DND-41 (cell line): Measurements from ENCODE around the gene NPEPL1.
"Not testable (repeated sequence)": the region's sequence is repeated elsewhere in the genome, so short reads cannot be mapped to it uniquely, and the experiment has no call there.

Experiments used
- ATAC-seq: fragments of 200-7000 bp; cut with Tn5 transposase; 3 replicates; pipeline ENCODE4 v1.9.1; 2021; ENCODE audit warnings: low read depth; ENCODE audit not compliant: insufficient read depth
- DNase-seq: peaks from one replicate; pipeline ENCODE4 v3.0.0-alpha.2; 2020
- H2AFZ ChIP-seq: 2 replicates; pipeline ENCODE4 v1.6.0; 2012; ENCODE audit warnings: low read depth, low read length
- H3K27ac ChIP-seq: 2 replicates; pipeline ENCODE4 v1.5.1; 2012; ENCODE audit warnings: low read length, inconsistent platforms
- H3K27me3 ChIP-seq: fragments of 200-600 bp; sonication (generic); 2 replicates; pipeline ENCODE4 v1.6.0; 2012; ENCODE audit warnings: low read length, mild to moderate bottlenecking, inconsistent platforms; ENCODE audit not compliant: insufficient read depth, poor library complexity
- H3K36me3 ChIP-seq: 2 replicates; pipeline ENCODE4 v1.5.1; 2012; ENCODE audit warnings: low read length, inconsistent platforms; ENCODE audit not compliant: insufficient read depth
- H3K4me1 ChIP-seq: 2 replicates; pipeline ENCODE4 v1.5.1; 2012; ENCODE audit warnings: mild to moderate bottlenecking, low read length; ENCODE audit not compliant: insufficient read depth
- H3K4me2 ChIP-seq: 2 replicates; pipeline ENCODE4 v1.6.0; 2012; ENCODE audit warnings: mild to moderate bottlenecking, moderate library complexity, low read length, inconsistent platforms; ENCODE audit not compliant: insufficient read depth
- H3K4me3 ChIP-seq, 2 experiments: fragments of 200-600 bp in 1 of 2; shearing (Covaris generic) in 1 of 2; 2 replicates each; pipeline ENCODE4 v1.5.1; 2012 to 2016; ENCODE audit warnings: inconsistent platforms in 2 of 2, low read length in 2 of 2, mild to moderate bottlenecking in 2 of 2, low read depth in 1 of 2, moderate library complexity in 1 of 2
- H3K79me2 ChIP-seq: 2 replicates; pipeline ENCODE4 v1.6.0; 2012; ENCODE audit warnings: low read length, inconsistent platforms; ENCODE audit not compliant: insufficient read depth
- H3K9ac ChIP-seq: 2 replicates; pipeline ENCODE4 v1.6.0; 2012; ENCODE audit warnings: low read depth, mild to moderate bottlenecking, inconsistent platforms, low read length, moderate library complexity
- H3K9me3 ChIP-seq: 2 replicates; pipeline ENCODE4 v1.5.1; 2012; ENCODE audit warnings: low read length, moderate library complexity, mild to moderate bottlenecking, inconsistent platforms; ENCODE audit not compliant: insufficient read depth, severe bottlenecking
- H4K20me1 ChIP-seq: 2 replicates; pipeline ENCODE4 v1.6.0; 2012; ENCODE audit warnings: low read length; ENCODE audit not compliant: insufficient read depth
- EZH2 ChIP-seq: IDR thresholded peaks from 3 replicates; pipeline ENCODE4 v1.6.1; 2012; ENCODE audit warnings: borderline replicate concordance, low read depth, mild to moderate bottlenecking, moderate library complexity, low read length, inconsistent platforms; ENCODE audit not compliant: severe bottlenecking
- TF ChIP-seq, protein P1 (sequence below): IDR thresholded peaks from 2 replicates; pipeline ENCODE4 v1.5.1; 2012; ENCODE audit warnings: borderline replicate concordance, low read length, moderate library complexity, mild to moderate bottlenecking; ENCODE audit not compliant: poor library complexity, severe bottlenecking; ENCODE audit errors: extremely low read depth

NPEPL1 gene

DNA sequence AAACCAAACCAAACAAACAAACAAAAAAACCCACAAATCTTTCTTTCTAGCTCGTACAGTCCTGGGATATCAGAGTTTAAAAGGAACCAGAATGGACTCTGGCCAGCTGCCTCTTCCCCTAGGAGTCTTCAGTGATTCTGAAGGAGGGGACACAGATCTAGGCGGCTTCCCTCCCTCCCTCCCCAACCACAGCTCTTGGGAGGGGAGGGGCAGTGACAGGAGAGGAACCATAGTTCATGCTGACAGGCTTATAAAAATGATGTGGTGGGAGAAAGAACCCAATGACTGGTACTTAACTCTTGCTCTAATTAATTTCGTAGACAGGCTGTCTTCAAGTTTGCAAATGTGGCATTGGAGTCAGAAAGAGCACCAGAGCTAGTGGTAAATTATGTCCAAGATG lies 56.0 kb downstream of the NPEPL1 start:
- ATAC-seq (no peak), DNase-seq (no peak)
- H3K4me3 ChIP-seq, result no peak overlapping the region
- H3K36me3 ChIP-seq, result no peaks in the 10 kb centered on the region
- no peaks in the 10 kb centered on the region for H4K20me1 ChIP-seq
- no peak overlapping the region for H3K4me2 ChIP-seq
- H3K9ac ChIP-seq, result no peak overlapping the region
- TF ChIP-seq, protein P1, sequence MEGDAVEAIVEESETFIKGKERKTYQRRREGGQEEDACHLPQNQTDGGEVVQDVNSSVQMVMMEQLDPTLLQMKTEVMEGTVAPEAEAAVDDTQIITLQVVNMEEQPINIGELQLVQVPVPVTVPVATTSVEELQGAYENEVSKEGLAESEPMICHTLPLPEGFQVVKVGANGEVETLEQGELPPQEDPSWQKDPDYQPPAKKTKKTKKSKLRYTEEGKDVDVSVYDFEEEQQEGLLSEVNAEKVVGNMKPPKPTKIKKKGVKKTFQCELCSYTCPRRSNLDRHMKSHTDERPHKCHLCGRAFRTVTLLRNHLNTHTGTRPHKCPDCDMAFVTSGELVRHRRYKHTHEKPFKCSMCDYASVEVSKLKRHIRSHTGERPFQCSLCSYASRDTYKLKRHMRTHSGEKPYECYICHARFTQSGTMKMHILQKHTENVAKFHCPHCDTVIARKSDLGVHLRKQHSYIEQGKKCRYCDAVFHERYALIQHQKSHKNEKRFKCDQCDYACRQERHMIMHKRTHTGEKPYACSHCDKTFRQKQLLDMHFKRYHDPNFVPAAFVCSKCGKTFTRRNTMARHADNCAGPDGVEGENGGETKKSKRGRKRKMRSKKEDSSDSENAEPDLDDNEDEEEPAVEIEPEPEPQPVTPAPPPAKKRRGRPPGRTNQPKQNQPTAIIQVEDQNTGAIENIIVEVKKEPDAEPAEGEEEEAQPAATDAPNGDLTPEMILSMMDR, result no peak
- TF ChIP-seq EZH2, result no peak
- H3K9me3 ChIP-seq, result peaks cover 3% of the 10 kb centered on the region
- no peaks in the 10 kb centered on the region for H3K4me1 ChIP-seq
- H3K27ac ChIP-seq, result no peak overlapping the region
- H2AFZ ChIP-seq, result no peak overlapping the region
- H3K27me3 ChIP-seq, result peaks cover 15% of the 10 kb centered on the region
- no peaks in the 10 kb centered on the region for H3K79me2 ChIP-seq

DNA sequence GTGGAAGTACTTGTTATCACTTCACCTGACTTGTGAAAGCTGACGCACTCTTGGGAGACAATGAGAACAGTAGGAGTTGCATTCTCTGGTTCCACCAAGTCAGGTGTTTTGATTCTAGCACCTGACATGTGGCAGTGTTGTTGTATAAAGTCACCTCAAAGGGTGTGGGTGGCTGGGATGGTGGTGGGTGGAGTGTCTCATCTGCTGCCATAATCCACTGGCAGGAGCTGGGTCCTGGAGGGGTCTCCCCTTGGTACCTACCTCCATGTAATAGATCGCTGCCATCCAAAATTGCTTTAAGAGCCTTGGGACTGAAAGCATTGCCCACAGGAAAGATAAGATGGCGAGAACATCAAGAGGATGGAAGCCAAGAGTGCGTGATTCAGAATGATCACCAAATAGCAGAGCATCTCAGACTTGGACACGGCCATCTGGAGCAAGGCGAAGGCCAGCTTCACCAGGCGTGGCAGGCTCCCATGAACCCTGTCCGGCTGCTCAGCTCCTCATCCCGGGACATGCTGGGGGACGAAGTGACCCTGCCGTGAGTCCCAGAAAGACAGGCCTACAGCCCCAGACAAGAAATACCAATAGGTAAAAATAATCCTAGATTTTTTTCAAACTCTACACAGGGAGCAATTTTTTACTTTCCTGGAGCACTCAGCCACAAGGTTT lies 56.6 kb downstream of the NPEPL1 start:
- DNase-seq (no peak), ATAC-seq (no peak)
- Histone ChIP-seq H2AFZ (no peak overlapping the region), H3K4me1 (no peaks in the 10 kb centered on the region), H3K9ac (no peak overlapping the region), H3K4me3 (no peak overlapping the region), H3K79me2 (no peaks in the 10 kb centered on the region), H3K27ac (no peak overlapping the region), H3K36me3 (no peaks in the 10 kb centered on the region), H3K4me2 (no peak overlapping the region), H3K27me3 (peaks cover 15% of the 10 kb centered on the region), H3K9me3 (peaks cover 3% of the 10 kb centered on the region), H4K20me1 (no peaks in the 10 kb centered on the region)
- TF ChIP-seq, protein P1, result no peak
- TF ChIP-seq EZH2, result no peak

DNA sequence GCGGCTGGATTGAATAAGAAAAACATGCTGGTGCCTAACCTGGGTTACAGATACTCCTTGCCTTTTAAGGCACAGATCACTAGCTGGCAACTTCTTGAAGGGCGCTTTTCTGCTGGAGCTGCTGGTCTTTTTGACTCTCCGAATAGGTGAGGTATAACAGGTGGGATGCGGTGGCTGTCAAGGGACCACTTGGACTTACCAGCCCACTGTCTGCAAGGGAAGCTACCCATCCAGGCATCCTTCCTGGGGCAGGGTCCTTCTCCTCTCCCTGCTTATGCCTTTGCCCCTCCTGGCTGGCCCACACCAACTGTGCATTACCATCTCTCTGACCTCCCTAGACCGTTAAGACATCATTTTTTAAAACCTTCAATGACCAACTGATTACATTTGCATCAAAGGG lies 57.4 kb downstream of the NPEPL1 start:
- Histone ChIP-seq H3K36me3 (no peaks in the 10 kb centered on the region), H3K27ac (no peak overlapping the region), H4K20me1 (no peaks in the 10 kb centered on the region), H3K4me2 (no peak overlapping the region), H3K9me3 (peaks cover 3% of the 10 kb centered on the region), H3K27me3 (peaks cover 11% of the 10 kb centered on the region), H3K4me1 (no peaks in the 10 kb centered on the region), H3K79me2 (no peaks in the 10 kb centered on the region), H3K9ac (no peak overlapping the region), H3K4me3 (no peak overlapping the region), H2AFZ (no peak overlapping the region)
- no peak for ATAC-seq
- TF ChIP-seq, protein P1, result no peak
- no peak for TF ChIP-seq EZH2
- no peak for DNase-seq

DNA sequence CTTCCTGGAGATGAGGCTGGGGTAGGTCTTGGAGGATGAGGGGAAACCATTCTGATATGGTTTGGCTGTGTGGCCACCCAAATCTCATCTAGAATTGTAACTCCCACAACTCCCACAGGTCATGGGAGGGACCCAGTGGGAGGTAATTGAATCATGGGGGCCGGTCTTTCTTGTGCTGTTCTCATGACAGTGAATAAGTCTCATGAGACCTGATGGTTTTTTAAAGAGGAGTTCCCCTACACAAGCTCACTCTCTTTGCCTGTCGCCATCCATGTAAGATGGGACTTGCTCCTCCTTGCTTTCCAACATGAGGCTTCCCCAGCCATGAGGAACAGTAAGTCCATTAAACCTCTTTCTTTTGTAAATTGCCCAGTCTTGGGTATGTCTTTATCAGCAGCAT lies 58.1 kb downstream of the NPEPL1 start:
- DNase-seq, H3K4me1 ChIP-seq, H3K9me3 ChIP-seq, ATAC-seq, H3K4me2 ChIP-seq, H4K20me1 ChIP-seq, H3K9ac ChIP-seq, H3K4me3 ChIP-seq, H3K79me2 ChIP-seq, H2AFZ ChIP-seq, H3K27ac ChIP-seq, H3K36me3 ChIP-seq: not testable (repeated sequence)
- peaks cover 10% of the 10 kb centered on the region for H3K27me3 ChIP-seq
